ENCODE data around the gene DLG5. TPM values are rescaled to one million over a fixed set of nuclear protein-coding genes. Genes with fewer than 3 reads are reported as not detected.

DLG5 gene
- total and polyA plus RNA-seq, 4 donors, result 1.2 to 7.1 (median 4.6) TPM

DNA sequence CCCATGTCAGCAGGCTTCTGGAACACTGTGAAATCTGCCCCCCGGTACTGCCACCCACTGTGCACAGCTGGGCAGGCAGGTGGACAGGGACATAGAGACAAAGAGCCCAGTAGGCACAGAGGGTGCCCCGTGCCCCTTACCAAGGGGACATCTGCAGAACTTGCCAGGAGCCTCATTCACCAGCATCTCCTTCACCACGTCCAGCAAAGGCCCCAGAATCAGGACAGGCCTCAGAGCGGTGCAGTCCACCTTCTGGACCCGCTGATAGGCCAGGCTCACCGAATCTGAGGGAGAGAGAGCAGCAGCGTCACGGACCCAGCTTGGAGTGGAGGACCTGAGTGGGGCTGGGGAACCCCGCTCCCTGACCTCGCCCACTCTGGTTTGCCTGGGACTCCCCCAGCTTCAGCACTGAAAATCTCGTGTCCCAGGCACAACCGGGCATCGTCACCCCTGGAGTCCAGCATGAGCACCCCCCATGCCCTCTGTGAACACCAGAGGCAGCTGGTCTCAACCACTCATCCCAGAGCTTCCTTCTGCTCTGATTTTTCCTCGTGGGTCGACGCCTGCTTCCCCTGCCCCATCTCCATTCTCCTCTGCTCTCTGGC lies 130.1 kb downstream of the DLG5 start:
- no peak for DNase-seq (ENCODE audit: low spot score)
- Histone ChIP-seq H3K27me3 (ENCODE audit: control insufficient read depth in 4 of 4, insufficient read depth in 4 of 4, low read length in 3 of 4) (no peaks in the 10 kb centered on the region), H3K4me3 (ENCODE audit: low read depth in 1 of 3, low read length in 3 of 3) (no peak overlapping the region), H3K9me3 (ENCODE audit: control insufficient read depth in 4 of 4, low read length in 3 of 4) (no peaks in the 10 kb centered on the region), H3K27ac (ENCODE audit: low read depth in 1 of 2, low read length in 2 of 2) (no peak overlapping the region), H3K9ac (ENCODE audit: low read depth in 1 of 2, low read length in 2 of 2) (no peak overlapping the region), H3K4me1 (ENCODE audit: control insufficient read depth in 4 of 4, insufficient read depth in 4 of 4, low read length in 3 of 4) (no peaks in the 10 kb centered on the region), H3K36me3 (ENCODE audit: control insufficient read depth in 4 of 4, insufficient read depth in 3 of 4, low read depth in 1 of 4, low read length in 3 of 4) (peaks cover 11 to 49% (median 21%) of the 10 kb centered on the region in 4 donors)
- 96% methylated on average over 16 of the region's 16 CpGs for WGBS
- TF ChIP-seq, protein P1, sequence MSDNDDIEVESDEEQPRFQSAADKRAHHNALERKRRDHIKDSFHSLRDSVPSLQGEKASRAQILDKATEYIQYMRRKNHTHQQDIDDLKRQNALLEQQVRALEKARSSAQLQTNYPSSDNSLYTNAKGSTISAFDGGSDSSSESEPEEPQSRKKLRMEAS (IDR thresholded peaks at IDR 0.05), result no peak

GRCh38 chr10:77795426-77796055 lies 131.0 kb downstream of the DLG5 start:
- H3K9me3 ChIP-seq (ENCODE audit: control insufficient read depth in 4 of 4, low read length in 3 of 4), result no peaks in the 10 kb centered on the region
- TF ChIP-seq RXRA (IDR thresholded peaks at IDR 0.05) (no peak), SP1 (IDR thresholded peaks at IDR 0.05) (no peak), EGR1 (IDR thresholded peaks at IDR 0.05; ENCODE audit: low read depth in 2 of 2) (no peak), NR2F2 (IDR thresholded peaks at IDR 0.05) (no peak), GABPA (IDR thresholded peaks at IDR 0.05 in 1 of 2, conservative IDR thresholded peaks at IDR 0.05 in 1 of 2) (no peak), HNF4G (IDR thresholded peaks at IDR 0.05) (no peak), HNF4A (conservative IDR thresholded peaks at IDR 0.05) (no peak), FOXA2 (IDR thresholded peaks at IDR 0.05) (no peak), RAD21 (IDR thresholded peaks at IDR 0.05) (no peak), JUND (IDR thresholded peaks at IDR 0.05) (no peak)
- no peak overlapping the region for H3K4me3 ChIP-seq (ENCODE audit: low read depth in 1 of 3, low read length in 3 of 3)
- DNase-seq (ENCODE audit: low spot score), result no peak
- no peak overlapping the region for H3K9ac ChIP-seq (ENCODE audit: low read depth in 1 of 2, low read length in 2 of 2)
- WGBS, result 95% methylated on average over 20 of the region's 20 CpGs
- H3K27me3 ChIP-seq (ENCODE audit: control insufficient read depth in 4 of 4, insufficient read depth in 4 of 4, low read length in 3 of 4), result no peaks in the 10 kb centered on the region
- no peak overlapping the region for H3K27ac ChIP-seq (ENCODE audit: low read depth in 1 of 2, low read length in 2 of 2)
- H3K36me3 ChIP-seq (ENCODE audit: control insufficient read depth in 4 of 4, insufficient read depth in 3 of 4, low read depth in 1 of 4, low read length in 3 of 4), result peaks cover 11 to 50% (median 21%) of the 10 kb centered on the region in 4 donors
- H3K4me1 ChIP-seq (ENCODE audit: control insufficient read depth in 4 of 4, insufficient read depth in 4 of 4, low read length in 3 of 4), result no peaks in the 10 kb centered on the region

DNA sequence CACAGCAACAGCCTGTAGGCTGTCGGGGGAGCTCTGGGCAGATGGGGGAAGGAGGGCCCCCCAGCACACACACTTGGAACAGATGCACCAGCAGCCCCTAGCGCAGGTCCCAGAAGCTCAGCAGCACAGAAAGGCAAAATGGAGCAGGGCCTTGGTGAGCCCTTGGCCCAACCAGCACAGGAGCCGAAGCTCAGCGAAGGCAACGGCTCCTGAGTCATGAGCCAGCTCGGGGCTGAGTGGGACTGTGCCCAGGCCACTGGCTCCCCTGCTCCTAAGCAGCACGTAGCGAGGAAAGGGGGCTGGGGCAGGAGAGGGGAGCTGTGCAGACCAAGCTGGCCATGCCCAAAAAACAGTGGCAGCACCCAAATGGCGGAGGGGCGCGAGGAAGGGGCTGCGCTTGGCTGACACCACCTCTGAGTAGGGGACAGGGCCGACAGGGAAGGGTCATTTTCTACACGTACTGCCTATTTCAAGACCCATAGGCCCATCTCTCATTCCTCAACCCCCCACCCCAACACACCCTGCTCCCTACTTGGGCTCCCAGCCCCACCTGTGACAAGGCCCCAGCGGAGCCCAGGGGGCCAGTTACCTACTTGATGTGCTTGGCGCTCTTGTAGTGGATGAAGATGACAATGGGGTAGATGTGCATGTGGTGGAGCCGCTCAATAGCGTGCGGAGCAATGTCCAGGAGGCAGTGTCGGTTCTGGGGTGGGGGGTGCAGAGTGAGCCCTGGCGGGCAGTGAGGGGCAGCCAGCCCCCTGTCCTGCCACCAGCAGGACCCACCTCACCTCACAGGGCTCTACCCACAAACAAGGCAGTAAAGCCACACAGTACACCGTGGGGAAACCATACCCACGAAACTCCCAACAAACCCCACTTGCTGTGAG lies 132.1 kb downstream of the DLG5 start:
- Histone ChIP-seq H3K27ac (ENCODE audit: low read depth in 1 of 2, low read length in 2 of 2) (no peak overlapping the region), H3K4me1 (ENCODE audit: control insufficient read depth in 4 of 4, insufficient read depth in 4 of 4, low read length in 3 of 4) (no peaks in the 10 kb centered on the region), H3K9ac (ENCODE audit: low read depth in 1 of 2, low read length in 2 of 2) (no peak overlapping the region), H3K9me3 (ENCODE audit: control insufficient read depth in 4 of 4, low read length in 3 of 4) (no peaks in the 10 kb centered on the region), H3K36me3 (ENCODE audit: control insufficient read depth in 4 of 4, insufficient read depth in 3 of 4, low read depth in 1 of 4, low read length in 3 of 4) (peaks cover 11 to 44% (median 20%) of the 10 kb centered on the region in 4 donors), H3K27me3 (ENCODE audit: control insufficient read depth in 4 of 4, insufficient read depth in 4 of 4, low read length in 3 of 4) (no peaks in the 10 kb centered on the region), H3K4me3 (ENCODE audit: low read depth in 1 of 3, low read length in 3 of 3) (no peak overlapping the region)
- DNase-seq (ENCODE audit: low spot score), result no peak
- TF ChIP-seq, protein P2, sequence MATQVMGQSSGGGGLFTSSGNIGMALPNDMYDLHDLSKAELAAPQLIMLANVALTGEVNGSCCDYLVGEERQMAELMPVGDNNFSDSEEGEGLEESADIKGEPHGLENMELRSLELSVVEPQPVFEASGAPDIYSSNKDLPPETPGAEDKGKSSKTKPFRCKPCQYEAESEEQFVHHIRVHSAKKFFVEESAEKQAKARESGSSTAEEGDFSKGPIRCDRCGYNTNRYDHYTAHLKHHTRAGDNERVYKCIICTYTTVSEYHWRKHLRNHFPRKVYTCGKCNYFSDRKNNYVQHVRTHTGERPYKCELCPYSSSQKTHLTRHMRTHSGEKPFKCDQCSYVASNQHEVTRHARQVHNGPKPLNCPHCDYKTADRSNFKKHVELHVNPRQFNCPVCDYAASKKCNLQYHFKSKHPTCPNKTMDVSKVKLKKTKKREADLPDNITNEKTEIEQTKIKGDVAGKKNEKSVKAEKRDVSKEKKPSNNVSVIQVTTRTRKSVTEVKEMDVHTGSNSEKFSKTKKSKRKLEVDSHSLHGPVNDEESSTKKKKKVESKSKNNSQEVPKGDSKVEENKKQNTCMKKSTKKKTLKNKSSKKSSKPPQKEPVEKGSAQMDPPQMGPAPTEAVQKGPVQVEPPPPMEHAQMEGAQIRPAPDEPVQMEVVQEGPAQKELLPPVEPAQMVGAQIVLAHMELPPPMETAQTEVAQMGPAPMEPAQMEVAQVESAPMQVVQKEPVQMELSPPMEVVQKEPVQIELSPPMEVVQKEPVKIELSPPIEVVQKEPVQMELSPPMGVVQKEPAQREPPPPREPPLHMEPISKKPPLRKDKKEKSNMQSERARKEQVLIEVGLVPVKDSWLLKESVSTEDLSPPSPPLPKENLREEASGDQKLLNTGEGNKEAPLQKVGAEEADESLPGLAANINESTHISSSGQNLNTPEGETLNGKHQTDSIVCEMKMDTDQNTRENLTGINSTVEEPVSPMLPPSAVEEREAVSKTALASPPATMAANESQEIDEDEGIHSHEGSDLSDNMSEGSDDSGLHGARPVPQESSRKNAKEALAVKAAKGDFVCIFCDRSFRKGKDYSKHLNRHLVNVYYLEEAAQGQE (IDR thresholded peaks at IDR 0.05), result no peak
- no peak for TF ChIP-seq EGR1 (IDR thresholded peaks at IDR 0.05; ENCODE audit: low read depth in 2 of 2)
- TF ChIP-seq GABPA (IDR thresholded peaks at IDR 0.05 in 1 of 2, conservative IDR thresholded peaks at IDR 0.05 in 1 of 2), result no peak
- no peak for TF ChIP-seq TAF1 (conservative IDR thresholded peaks at IDR 0.05)
- TF ChIP-seq HNF4A (conservative IDR thresholded peaks at IDR 0.05), result no peak
- no peak for TF ChIP-seq JUND (IDR thresholded peaks at IDR 0.05)
- TF ChIP-seq, protein P3, sequence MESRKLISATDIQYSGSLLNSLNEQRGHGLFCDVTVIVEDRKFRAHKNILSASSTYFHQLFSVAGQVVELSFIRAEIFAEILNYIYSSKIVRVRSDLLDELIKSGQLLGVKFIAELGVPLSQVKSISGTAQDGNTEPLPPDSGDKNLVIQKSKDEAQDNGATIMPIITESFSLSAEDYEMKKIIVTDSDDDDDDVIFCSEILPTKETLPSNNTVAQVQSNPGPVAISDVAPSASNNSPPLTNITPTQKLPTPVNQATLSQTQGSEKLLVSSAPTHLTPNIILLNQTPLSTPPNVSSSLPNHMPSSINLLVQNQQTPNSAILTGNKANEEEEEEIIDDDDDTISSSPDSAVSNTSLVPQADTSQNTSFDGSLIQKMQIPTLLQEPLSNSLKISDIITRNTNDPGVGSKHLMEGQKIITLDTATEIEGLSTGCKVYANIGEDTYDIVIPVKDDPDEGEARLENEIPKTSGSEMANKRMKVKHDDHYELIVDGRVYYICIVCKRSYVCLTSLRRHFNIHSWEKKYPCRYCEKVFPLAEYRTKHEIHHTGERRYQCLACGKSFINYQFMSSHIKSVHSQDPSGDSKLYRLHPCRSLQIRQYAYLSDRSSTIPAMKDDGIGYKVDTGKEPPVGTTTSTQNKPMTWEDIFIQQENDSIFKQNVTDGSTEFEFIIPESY (IDR thresholded peaks at IDR 0.05), result no peak
- TF ChIP-seq SP1 (IDR thresholded peaks at IDR 0.05), result no peak
- TF ChIP-seq, protein P1 (IDR thresholded peaks at IDR 0.05), result no peak
- TF ChIP-seq RXRA (IDR thresholded peaks at IDR 0.05), result no peak
- WGBS, result 97% methylated on average over 23 of the region's 23 CpGs
